Common myeloid progenitor, CD34-positive (primary cell): ENCODE data around the gene TRABD.

Experiments used
- CTCF ChIA-PET: fragments of 350-600 bp; sonication (Branson Sonifier 250); formaldehyde crosslinking; loops from one replicate; lab custom pipeline; 2021; ENCODE audit warnings: antibody characterized with exemption; lab: Charles Lee
- POLR2A ChIA-PET: fragments of 350-600 bp; sonication (Branson Sonifier 250); formaldehyde crosslinking; loops from one replicate; lab custom pipeline; 2021; ENCODE audit warnings: antibody characterized with exemption; lab: Charles Lee
- DNase-seq, 3 donors: peaks; one replicate each; pipeline versions ENCODE4 v3.0.0 to v3.0.0-alpha.2; 2013
- H3K27ac ChIP-seq, 2 experiments: 1 replicate in 1 of 2; 2 replicates in 1 of 2; pipeline ENCODE4 v1.7.0; 2013; ENCODE audit warnings: inconsistent platforms in 2 of 2, low read length in 2 of 2, mild to moderate bottlenecking in 2 of 2, low read depth in 1 of 2, moderate library complexity in 1 of 2; ENCODE audit not compliant: severe bottlenecking in 2 of 2, insufficient read depth in 1 of 2, poor library complexity in 1 of 2
- H3K27me3 ChIP-seq, 5 experiments: replicated peaks in 2 of 5; 1 replicate in 3 of 5; 2 replicates in 2 of 5; pipeline versions ENCODE4 v1.6.1 to v1.7.0; 2013; ENCODE audit warnings: low read length in 4 of 5, mild to moderate bottlenecking in 2 of 5, moderate library complexity in 2 of 5, inconsistent platforms in 1 of 5; ENCODE audit not compliant: insufficient read depth in 5 of 5, control insufficient read depth in 4 of 5
- H3K36me3 ChIP-seq, 4 experiments: 1 replicate in 2 of 4; 2 replicates in 2 of 4; pipeline versions ENCODE4 v1.6.1 to v1.7.0; 2013; ENCODE audit warnings: low read length in 3 of 4, control low read depth in 1 of 4, mild to moderate bottlenecking in 1 of 4; ENCODE audit not compliant: control insufficient read depth in 4 of 4, insufficient read depth in 4 of 4
- H3K4me1 ChIP-seq, 4 experiments: 1 replicate in 3 of 4; 2 replicates in 1 of 4; pipeline versions ENCODE4 v1.6.1 to v1.7.1; 2013; ENCODE audit warnings: low read length in 3 of 4, mild to moderate bottlenecking in 3 of 4, control low read depth in 1 of 4, inconsistent platforms in 1 of 4, moderate library complexity in 1 of 4; ENCODE audit not compliant: control insufficient read depth in 4 of 4, insufficient read depth in 4 of 4; ENCODE audit errors: control extremely low read depth in 1 of 4
- H3K4me3 ChIP-seq, 7 experiments: 1 replicate in 4 of 7; 2 replicates in 3 of 7; pipeline versions ENCODE4 v1.5.1 to v1.7.0; 2013; ENCODE audit warnings: mild to moderate bottlenecking in 7 of 7, low read length in 6 of 7, moderate library complexity in 6 of 7, inconsistent platforms in 2 of 7, low read depth in 2 of 7, control low read depth in 1 of 7; ENCODE audit not compliant: insufficient read depth in 4 of 7, control insufficient read depth in 1 of 7; ENCODE audit errors: extremely low read depth in 1 of 7
- H3K9me3 ChIP-seq, 5 experiments: 1 replicate in 4 of 5; 2 replicates in 1 of 5; pipeline versions ENCODE4 v1.6.1 to v1.7.1; 2013; ENCODE audit warnings: low read length in 4 of 5, mild to moderate bottlenecking in 2 of 5, inconsistent platforms in 1 of 5, low read depth in 1 of 5, moderate library complexity in 1 of 5; ENCODE audit not compliant: control insufficient read depth in 4 of 5, insufficient read depth in 2 of 5; ENCODE audit errors: control extremely low read depth in 1 of 5
- WGBS: methylation state at CpG from one replicate; pipeline ENCODE4 v1.1.5; 2013; ENCODE audit not compliant: insufficient coverage; 5-methylcytosine and 5-hydroxymethylcytosine counted together

The TRABD gene

GRCh38 chr22:50225200-50225969, 39.7 kb downstream of the TRABD start:
- no peaks in the 10 kb centered on the region for H3K9me3 ChIP-seq
- H3K27ac ChIP-seq, result no peak overlapping the region
- H3K4me1 ChIP-seq, result no peaks in the 10 kb centered on the region
- peaks cover 6 to 87% (median 49%) of the 10 kb centered on the region in 4 experiments for H3K36me3 ChIP-seq
- WGBS, result 99% methylated on average over 20 of the region's 24 CpGs
- CTCF ChIA-PET, result interaction anchor here (0.8 to 2.2 kb wide), 3 partner anchors 11 to 44 kb away, joined by 3 to 9 read pairs (median 4); no protein-coding TSS in a partner anchor
- no peak overlapping the region for H3K4me3 ChIP-seq
- POLR2A ChIA-PET, result no interaction called here
- DNase-seq, result no peak
- H3K27me3 ChIP-seq, result no peaks in the 10 kb centered on the region

GRCh38 chr22:50226063-50226874, 40.6 kb downstream of the TRABD start:
- DNase-seq, result no peak
- Histone ChIP-seq H3K4me1 (no peaks in the 10 kb centered on the region), H3K27ac (no peak overlapping the region), H3K9me3 (no peaks in the 10 kb centered on the region), H3K36me3 (peaks cover 3 to 78% (median 42%) of the 10 kb centered on the region in 4 experiments), H3K27me3 (no peaks in the 10 kb centered on the region), H3K4me3 (no peak overlapping the region)
- WGBS, result 99% methylated on average over 22 of the region's 31 CpGs
- ChIA-PET CTCF (interaction anchor here (0.7 to 2.2 kb wide), 3 partner anchors 11 to 145 kb away, joined by 3 to 9 read pairs (median 3); no protein-coding TSS in a partner anchor), POLR2A (no interaction called here)

- Histone ChIP-seq H3K27ac (no peak overlapping the region), H3K27me3 (no peaks in the 10 kb centered on the region), H3K4me1 (no peaks in the 10 kb centered on the region), H3K36me3 (peaks cover 3 to 72% (median 39%) of the 10 kb centered on the region in 4 experiments), H3K4me3 (no peak overlapping the region), H3K9me3 (no peaks in the 10 kb centered on the region)
- no peak for DNase-seq
- WGBS, result 99% methylated on average over 15 of the region's 18 CpGs
- ChIA-PET POLR2A (no interaction called here), CTCF (interaction anchor here (2.2 kb wide), 1 partner anchor 10 kb away, joined by 9 read pairs; no protein-coding TSS in a partner anchor)
These were observed 41.1 kb downstream of the TRABD start for GRCh38 chr22:50226875-50227165.

- 94% methylated on average over 19 of the region's 25 CpGs for WGBS
- ChIA-PET CTCF (no interaction called here), POLR2A (no interaction called here)
- H3K36me3 ChIP-seq, result peaks cover 3 to 68% (median 33%) of the 10 kb centered on the region in 4 experiments
- H3K9me3 ChIP-seq, result no peaks in the 10 kb centered on the region
- no peaks in the 10 kb centered on the region for H3K4me1 ChIP-seq
- no peak overlapping the region for H3K27ac ChIP-seq
- no peak for DNase-seq
- H3K27me3 ChIP-seq, result no peaks in the 10 kb centered on the region
- H3K4me3 ChIP-seq, result no peak overlapping the region
These were observed 42.0 kb downstream of the TRABD start for GRCh38 chr22:50227579-50228215.

- no peak overlapping the region for H3K27ac ChIP-seq
- no peaks in the 10 kb centered on the region for H3K9me3 ChIP-seq
- H3K4me1 ChIP-seq, result no peaks in the 10 kb centered on the region
- CTCF ChIA-PET, result no interaction called here
- H3K36me3 ChIP-seq, result peaks cover 3 to 68% (median 36%) of the 10 kb centered on the region in 4 experiments
- POLR2A ChIA-PET, result no interaction called here
- DNase-seq, result no peak
- no peak overlapping the region for H3K4me3 ChIP-seq
- no peaks in the 10 kb centered on the region for H3K27me3 ChIP-seq
- 97% methylated on average over 9 of the region's 9 CpGs for WGBS
These were observed 42.7 kb downstream of the TRABD start for GRCh38 chr22:50228366-50228765.

GRCh38 chr22:50229370-50229769, 43.7 kb downstream of the TRABD start:
- Histone ChIP-seq H3K27me3 (no peaks in the 10 kb centered on the region), H3K27ac (no peak overlapping the region)

More at GRCh38 chr22:50229370-50229769, 43.7 kb downstream of the TRABD start:
- peaks cover 3 to 64% (median 33%) of the 10 kb centered on the region in 4 experiments for H3K36me3 ChIP-seq
- 99% methylated on average over 12 of the region's 16 CpGs for WGBS
- DNase-seq, result no peak
- ChIA-PET POLR2A (no interaction called here), CTCF (interaction anchor here (0.8 to 1.7 kb wide), 2 partner anchors 7 to 10 kb away, joined by 3 to 4 read pairs; no protein-coding TSS in a partner anchor)
- H3K4me1 ChIP-seq, result no peaks in the 10 kb centered on the region
- H3K4me3 ChIP-seq, result no peak overlapping the region
- no peaks in the 10 kb centered on the region for H3K9me3 ChIP-seq
